Stimulated activated CD4-positive, alpha-beta T cell treated with anti-CD3 and anti-CD28 coated beads, Interleukin-12 subunit alpha, Interleukin-12 subunit beta, amount 100 ng/mL, for 4 hours (primary cell): ENCODE data around the gene HOXD12.

Experiments used
- DNase-seq: peaks from one replicate; pipeline ENCODE4 v3.0.0-alpha.2; 2020

HOXD12 gene

DNA sequence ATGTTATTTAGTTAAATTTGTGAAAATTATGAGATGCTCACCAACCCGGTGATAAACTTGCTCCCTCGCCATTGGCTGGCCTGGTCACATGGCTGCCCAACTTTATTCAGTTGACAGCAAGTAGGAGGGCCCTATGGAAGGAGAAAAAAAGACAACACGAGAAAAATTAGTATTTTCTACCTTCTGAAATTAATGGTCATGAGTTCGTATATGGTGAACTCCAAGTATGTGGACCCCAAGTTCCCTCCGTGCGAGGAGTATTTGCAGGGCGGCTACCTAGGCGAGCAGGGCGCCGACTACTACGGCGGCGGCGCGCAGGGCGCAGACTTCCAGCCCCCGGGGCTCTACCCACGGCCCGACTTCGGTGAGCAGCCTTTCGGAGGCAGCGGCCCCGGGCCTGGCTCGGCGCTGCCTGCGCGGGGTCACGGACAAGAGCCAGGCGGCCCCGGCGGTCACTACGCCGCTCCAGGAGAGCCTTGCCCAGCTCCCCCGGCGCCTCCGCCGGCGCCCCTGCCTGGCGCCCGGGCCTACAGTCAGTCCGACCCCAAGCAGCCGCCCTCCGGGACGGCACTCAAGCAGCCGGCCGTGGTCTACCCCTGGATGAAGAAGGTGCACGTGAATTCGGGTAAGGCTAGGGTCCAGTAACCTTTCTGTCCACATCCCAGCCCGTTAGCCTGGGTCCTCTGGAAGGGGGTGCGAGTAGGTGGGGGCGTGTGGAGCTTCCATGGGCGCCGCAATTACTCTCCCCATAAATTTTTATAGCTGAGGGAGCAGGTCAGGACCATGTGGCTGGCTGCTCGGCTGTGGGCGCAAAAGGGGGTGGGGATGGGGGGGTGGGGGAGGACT, 52.1 kb downstream of the HOXD12 start, which contains the start of gene HOXD4:
Gene HOXD4, plus strand, starts transcription at position 109 of the 846 bp plus-strand sequence. Its CDS starts 84 bp downstream, at position 193.
- DNase-seq: no peak
